HCT116 (cell line): ENCODE measurements around the gene KCNA3.

ENCODE experiments used
- CEBPB ChIP-seq: IDR thresholded peaks from 2 replicates; pipeline ENCODE4 v1.6.1; 2012; ENCODE audit warnings: low read depth
- CTCF ChIP-seq, 3 experiments: fragments of 200-600 bp in 1 of 3; sonication (generic) in 1 of 3; IDR thresholded peaks in 2 of 3; conservative IDR thresholded peaks in 1 of 3; 2 replicates each; pipeline ENCODE4 v1.5.1; 2012 to 2017; ENCODE audit warnings: low read depth in 2 of 3, low read length in 2 of 3, antibody characterized with exemption in 1 of 3, borderline replicate concordance in 1 of 3, control low read depth in 1 of 3, mild to moderate bottlenecking in 1 of 3, mixed read lengths in 1 of 3, mixed run types in 1 of 3, moderate library complexity in 1 of 3; ENCODE audit not compliant: insufficient read depth in 1 of 3
- EZH2phosphoT487 ChIP-seq: fragments of 200-600 bp; IDR thresholded peaks from 2 replicates; pipeline ENCODE4 v1.6.1; 2018; ENCODE audit warnings: antibody characterized with exemption, borderline replicate concordance
- POLR2A ChIP-seq: IDR thresholded peaks from 2 replicates; pipeline ENCODE4 v1.7.0; 2011; ENCODE audit warnings: borderline replicate concordance; ENCODE audit not compliant: insufficient read depth, insufficient read length; ENCODE audit errors: extremely low read depth
- POLR2AphosphoS5 ChIP-seq: IDR thresholded peaks from 2 replicates; pipeline ENCODE4 v1.6.1; 2011; ENCODE audit warnings: mild to moderate bottlenecking, low read depth, low read length, moderate library complexity
- SIN3A ChIP-seq: IDR thresholded peaks from 2 replicates; pipeline ENCODE4 v1.6.1; 2012; ENCODE audit warnings: low read depth
- TCF7L2 ChIP-seq: IDR thresholded peaks from 2 replicates; pipeline ENCODE4 v1.7.0; 2011; ENCODE audit warnings: borderline replicate concordance, inconsistent platforms; ENCODE audit not compliant: insufficient read depth, insufficient read length; ENCODE audit errors: extremely low read depth

DNA sequence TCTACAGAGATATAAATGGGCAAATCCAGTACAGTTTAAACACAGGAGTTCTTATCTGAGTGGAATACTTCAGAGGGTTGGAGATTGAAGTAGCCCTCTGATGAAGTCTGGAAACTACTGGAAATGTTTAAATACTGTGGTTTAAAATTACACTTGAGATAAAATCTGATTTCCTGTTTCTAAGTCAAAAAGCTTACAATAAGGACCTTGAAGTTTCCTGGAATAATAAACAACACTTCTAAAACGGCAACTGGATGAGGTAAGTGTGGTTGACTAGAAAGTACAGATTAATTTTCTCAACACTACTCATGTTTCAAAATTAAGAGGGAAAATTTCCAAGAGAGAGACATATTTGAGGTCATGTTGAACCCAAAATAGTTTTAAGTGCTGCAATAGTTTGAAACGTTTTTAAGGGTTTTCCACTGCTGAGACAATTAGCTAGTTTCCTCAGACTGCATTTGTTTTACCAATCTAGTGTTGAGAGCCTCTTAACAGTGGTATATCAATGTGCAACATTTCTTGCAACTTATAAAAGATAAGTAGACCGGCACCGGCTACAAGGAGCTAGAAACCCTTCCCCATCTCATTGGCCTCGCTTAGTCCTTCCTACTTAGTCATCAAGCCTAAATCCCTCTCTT, 27.4 kb downstream of the KCNA3 start:
- TF ChIP-seq CTCF (IDR thresholded peaks at IDR 0.05 in 2 of 3, conservative IDR thresholded peaks at IDR 0.05 in 1 of 3; ENCODE audit: borderline replicate concordance in 1 of 3, insufficient read depth in 1 of 3, low read depth in 2 of 3, low read length in 2 of 3) (no peak), CEBPB (no peak), SIN3A (no peak), POLR2A (no peak), EZH2phosphoT487 (no peak), POLR2AphosphoS5 (no peak), TCF7L2 (no peak)
